Superior temporal gyrus (tissue), 1 donor: Measurements from ENCODE around the gene DHCR7.
A peak's percentile ranks its signal among the peaks of the same experiment; 100 is the strongest.

Source experiments
- DNase-seq: peaks from one replicate; pipeline ENCODE4 v3.0.0-alpha.2; 2016; ENCODE audit errors: extremely low spot score

DHCR7 gene

DNA sequence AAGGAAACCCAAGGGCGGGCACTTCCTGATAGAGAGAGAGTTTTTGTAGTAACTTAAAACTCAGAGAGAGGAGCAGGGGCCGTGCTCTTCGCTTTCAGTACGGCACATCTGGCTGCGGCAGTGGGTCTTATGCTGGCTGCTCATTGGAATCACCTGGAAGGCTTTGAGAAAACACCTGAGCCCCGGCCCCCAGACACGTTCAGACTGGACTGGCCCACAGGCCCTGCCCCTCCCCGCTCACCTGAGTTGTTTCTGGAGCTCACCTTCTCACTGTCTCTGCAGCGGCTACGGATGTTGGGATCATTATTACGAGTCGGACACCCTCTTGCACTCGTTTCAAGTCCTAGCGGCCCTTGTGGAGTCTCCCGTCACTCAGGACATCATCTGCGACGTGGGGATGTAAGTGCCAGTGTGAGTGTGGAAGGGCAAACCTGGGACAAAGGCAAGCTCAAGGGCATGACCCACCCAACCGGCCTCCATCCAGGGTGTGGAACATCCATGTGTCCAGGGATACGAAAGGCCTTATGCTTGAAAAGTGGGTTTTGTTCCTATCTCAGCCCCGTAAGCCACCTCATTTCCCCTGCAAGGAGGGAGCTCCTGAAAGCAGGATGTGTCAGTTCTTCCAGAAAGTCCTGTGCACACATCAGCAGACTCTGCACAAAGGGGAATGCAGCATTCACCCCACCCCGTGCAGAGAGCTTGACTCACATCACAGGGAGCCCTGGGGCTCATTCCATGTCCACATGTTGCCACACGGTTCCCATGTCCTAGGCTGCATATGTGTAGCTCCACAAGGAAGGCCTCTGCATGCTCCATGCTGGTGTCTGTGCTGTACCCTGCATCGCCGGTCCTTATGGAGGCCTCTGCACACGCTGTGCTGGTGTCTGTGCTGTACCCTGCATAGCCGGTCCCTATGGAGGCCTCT, 10.2 kb upstream of the DHCR7 start:
- DNase-seq, result no peak

DNA sequence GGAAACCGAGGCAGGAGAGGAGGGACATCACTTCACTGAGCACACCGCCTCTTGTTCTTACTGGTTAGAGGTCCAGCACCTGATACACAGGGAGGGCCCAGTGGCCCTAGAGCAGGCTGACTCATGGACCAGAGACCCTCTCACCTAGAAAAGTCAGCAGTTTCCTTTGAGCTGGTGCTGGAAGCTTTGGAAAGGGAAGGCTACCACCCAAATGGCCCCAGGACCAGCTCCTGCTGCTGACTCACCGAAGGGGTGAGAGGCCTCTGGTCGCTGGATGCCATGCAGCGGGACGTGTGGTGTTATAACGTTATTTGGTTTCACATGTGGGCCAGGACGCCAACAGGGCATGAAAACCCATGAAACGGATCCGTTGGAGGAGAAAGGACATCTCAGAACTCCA, 8.6 kb upstream of the DHCR7 start:
- no peak for DNase-seq

DNA sequence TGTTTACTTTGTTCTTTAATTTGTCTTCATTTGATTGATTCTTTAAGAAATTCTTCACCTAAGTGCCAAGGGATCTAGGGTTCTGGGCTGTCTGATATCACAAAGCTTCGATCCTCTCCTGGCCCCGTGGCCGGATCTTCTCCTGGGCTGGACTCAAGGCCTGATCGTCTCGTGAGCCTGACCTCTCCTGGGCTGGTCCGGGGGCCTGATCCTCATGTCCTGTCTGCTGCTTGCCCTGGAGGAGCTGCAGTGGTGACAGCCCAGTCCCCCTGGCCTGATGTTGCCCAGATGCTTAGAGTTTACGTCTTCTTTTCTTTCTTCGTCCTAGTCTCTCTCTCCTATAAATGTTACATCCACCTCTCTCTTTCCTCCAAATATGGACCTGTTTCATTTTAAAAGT, 8.1 kb upstream of the DHCR7 start:
- DNase-seq, result no peak

GRCh38 chr11:71454470-71455113, 6.4 kb upstream of the DHCR7 start:
- DNase-seq, result no peak

GRCh38 chr11:71453918-71454304, 5.7 kb upstream of the DHCR7 start:
- no peak for DNase-seq

- peak; percentile 95 for DNase-seq
Measured at GRCh38 chr11:71453037-71453917, 5.1 kb upstream of the DHCR7 start, which contains the start of gene NADSYN1. Gene NADSYN1, plus strand, starts transcription at chr11:71453203. Its CDS starts 94 bp downstream, at chr11:71453297.

DNA sequence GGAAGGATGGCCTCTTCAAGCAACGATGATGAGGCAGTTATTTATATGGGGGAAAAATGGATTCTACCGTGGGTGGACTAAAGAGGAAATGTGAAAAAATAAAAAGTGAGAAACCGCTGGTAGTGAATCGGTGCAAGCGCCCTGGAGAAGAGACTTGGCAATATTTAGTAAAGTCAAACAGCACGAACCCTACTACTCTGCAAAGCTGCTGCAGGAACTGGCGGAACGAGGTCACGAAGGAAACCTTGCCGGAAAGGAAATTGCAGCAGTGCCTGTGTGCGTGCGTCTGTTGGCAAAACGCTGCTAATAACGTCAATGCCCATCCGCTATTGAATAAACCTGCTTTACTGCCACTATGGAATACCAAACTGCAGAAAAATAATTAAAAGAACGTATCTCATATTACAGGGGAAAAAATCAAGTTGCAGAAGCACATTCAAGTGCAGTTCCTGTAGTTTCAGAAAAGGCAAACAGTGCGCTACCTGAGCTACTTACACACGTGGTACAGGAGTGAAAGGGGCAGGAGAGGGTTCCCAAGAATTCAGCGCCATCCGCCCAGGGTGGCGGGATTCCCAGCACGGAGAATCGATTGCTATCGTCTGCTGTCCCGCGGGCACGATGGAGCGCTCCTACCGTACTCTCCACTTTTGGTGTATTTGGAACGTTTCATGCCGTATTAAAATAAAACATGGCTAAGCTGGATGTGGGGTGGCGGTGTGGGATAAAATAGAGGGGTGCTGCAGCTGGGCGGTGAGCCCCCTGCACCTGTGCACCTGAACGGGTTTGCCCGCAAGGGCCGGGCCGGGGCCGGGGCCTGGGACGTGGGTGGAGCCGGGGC, 4.2 kb upstream of the DHCR7 start:
- DNase-seq, result peak; percentile 75

DNA sequence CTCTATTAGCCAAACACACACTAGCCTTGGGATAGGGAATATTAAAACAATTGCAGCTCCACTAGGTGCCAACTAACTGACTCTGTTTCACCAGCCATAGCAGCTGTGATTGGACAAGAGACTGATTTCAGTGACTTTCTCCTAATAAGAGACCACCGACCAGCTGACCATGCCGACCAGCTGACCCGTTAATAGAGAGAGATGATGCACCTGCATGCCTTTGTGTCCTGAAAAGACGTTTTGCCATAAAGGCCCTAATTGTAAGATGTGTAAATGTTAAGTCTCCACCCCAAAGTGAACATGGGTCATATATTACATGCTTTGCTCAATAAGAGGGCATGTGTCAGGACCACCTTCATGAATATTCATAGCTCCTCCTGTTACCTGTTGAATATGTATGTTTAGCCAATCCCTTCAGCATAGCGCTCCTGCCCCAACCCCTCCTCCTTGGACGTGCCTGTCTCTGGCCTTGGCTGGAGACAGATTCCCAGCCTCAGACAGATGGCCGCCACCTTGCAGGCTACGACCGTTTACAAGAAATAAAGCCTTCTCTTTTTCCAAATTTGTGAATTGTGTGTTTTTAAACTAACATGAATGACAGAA, 3.5 kb upstream of the DHCR7 start:
- DNase-seq, result no peak

DNA sequence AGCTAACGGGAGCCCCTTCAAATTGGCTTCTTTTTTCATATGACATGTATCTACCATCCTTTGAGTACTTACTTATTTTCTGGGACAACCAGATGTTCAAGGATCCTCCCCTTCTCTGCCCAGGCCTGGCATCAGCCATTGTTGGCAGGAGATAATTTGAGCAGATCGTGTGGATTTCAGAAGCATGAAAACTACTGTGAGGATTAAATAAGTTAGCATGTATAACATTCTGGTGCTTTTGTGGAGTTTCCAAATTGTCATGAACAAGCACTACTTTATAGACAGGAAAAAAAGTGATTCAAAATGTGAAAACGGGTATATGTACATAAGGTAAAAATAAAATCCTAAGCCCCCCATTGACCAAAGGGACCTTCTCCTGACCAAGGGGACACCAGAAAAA, 2.7 kb upstream of the DHCR7 start:
- peak; percentile 54 for DNase-seq

DNA sequence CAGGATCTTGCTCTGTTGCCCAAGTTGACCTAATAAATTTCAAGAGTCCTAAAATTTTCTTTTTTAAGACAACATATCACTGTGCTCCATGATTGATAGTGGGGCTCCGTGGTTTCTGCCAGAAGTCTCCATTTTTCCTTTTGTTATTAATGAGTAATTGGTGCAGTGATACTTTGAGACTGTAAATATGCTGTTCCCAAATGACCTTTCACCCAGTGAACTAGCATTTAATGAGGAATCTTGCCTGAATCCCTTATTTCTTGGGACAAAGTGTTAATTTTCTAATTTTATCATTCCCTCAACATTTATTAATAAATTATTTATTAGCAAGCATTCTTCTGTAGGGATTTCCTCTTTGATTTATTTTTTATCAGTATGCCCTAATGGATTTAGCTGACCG, 2.3 kb upstream of the DHCR7 start:
- DNase-seq, result peak; percentile 23

DNA sequence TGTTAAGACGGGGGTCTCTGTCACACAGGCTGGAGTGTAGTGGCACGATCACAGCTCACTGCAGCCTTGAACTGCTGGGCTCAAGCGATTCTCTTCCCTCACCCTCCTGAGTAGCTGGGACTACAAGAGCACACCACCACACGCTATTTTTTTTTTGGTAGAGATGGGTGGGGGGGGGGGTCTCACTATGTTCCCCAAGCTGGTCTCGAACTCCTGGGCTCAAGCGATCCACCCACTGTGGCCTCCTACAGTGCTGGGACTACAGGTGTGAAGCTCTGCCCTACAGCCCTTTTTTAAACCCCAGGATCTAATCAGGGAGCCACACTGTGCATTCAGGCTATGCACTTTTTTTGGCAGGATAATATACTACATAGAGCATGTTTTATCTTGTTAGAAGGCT, 1.4 kb upstream of the DHCR7 start:
- no peak for DNase-seq

DNA sequence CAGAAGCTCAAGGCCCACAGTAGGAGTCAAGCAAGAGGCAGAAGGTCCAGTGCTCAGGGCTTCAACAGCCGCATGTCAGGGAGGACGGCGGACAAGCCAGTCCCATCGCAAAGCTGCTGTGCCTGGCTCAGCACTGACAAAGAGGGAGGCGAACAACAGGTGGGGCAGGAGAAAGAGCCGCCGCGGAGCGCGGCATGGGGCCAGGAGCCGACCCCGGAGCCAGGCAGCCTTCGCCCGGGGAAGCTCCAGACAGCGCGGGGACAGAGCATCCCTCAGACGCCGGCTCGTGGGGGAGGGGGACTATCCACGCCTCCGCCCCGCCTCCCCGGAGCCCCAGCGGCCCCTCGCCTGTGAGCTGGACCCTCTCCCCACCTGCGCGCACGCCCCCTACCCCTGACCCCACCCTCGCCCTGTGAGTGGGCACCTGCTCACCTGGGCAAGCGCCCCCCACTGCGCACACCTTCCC, 369 bp downstream of the DHCR7 start:
- DNase-seq, result peak; percentile 25

DNA sequence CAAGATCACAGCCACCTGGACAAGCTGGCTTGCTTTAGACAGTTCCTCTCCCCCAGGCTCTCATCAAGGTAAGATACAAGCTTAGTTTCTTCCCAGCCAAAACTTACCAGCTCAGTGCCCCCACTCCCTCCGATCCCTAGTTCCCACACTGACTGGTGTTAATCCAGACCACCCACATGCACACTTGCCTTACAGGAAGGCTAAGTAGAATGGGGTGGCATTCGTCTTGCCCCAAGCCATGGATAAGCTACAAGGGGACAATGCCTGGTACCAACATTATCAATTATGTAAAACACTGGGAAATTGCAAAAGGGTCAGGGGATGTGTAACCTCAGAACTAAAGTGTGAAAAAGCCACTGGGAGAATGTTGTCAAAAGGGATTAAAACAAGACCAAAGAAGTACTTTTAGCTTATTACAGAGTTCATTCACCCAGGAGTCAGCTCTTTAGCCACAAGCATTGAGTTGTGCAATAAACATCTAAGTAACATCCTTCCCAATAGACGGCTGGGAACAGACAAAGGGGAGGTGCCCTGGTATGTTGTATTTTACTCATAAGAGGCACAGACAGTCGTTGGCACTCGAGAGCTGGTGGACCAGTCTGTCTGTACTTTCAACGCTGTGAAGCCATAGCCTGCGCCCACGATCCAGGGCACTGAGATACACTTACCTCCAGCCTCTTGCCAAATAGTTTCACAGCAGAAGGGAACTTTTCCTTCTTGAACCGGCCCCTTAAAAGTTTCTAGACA, 1.1 kb downstream of the DHCR7 start:
- DNase-seq, result peak; percentile 20

- no peak for DNase-seq
Measured at GRCh38 chr11:71446150-71446549, 2.0 kb downstream of the DHCR7 start.

DNA sequence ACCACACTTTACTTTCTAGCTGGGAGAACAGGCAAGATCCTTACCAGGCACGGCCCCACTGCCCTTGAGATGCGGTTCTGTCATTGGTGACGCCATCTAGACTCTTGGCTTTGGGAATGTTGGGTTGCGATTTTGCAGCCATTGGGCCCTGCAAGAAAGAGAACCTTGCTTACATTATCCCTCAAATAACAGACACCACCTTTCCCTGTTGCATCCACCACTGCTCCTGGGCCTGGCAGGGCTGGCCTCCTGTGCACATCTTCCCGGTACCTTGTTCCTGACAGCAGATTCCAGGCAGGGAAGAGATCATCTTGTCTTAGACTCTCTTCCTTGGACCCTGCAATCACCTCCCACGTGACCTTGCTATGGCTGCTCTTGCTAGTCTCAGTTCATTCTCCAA, 3.4 kb downstream of the DHCR7 start:
- DNase-seq, result no peak

DNA sequence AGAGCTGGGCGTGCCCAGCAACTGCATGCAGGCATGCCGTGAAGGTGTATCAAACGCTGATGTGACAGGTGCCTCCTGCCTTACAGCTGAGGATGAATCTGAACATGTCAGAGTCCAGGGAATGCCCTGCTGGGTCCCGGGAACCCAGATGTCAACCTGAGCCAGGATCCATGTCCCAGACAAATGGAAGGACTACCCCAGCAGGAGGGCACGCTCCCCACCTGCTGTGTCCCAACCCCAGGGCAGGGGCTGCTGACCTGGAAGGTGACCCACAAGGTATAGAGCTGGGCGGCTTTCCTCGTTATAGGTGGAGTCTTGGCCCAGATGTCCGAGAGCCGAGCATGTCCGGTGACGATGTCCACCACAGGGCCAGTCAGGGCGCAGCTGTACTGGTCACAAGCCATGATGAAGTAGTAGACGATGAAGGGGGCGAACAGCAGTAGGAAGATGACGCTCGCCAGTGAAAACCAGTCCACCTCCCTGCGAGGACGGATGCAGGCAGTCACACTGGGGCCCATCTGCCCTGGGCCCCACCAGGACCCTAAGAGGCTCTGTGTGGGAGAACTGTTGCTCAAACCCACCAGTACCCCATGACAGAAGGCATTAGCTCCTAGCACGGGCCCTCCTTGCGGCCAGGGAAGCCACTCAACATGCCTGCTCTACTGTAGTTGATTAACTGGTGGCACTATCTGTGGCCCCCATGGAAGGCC, 4.3 kb downstream of the DHCR7 start:
- no peak for DNase-seq

- DNase-seq, result peak; percentile 14
Measured at GRCh38 chr11:71442880-71443279, 5.3 kb downstream of the DHCR7 start.

- DNase-seq, result no peak
Measured at GRCh38 chr11:71442123-71442522, 6.1 kb downstream of the DHCR7 start.

GRCh38 chr11:71441251-71441650, 6.9 kb downstream of the DHCR7 start:
- DNase-seq, result no peak
